Measurements from ENCODE around the gene NTN1.
A peak's percentile ranks its signal among the peaks of the same experiment; 100 is the strongest.

NTN1 gene

DNA sequence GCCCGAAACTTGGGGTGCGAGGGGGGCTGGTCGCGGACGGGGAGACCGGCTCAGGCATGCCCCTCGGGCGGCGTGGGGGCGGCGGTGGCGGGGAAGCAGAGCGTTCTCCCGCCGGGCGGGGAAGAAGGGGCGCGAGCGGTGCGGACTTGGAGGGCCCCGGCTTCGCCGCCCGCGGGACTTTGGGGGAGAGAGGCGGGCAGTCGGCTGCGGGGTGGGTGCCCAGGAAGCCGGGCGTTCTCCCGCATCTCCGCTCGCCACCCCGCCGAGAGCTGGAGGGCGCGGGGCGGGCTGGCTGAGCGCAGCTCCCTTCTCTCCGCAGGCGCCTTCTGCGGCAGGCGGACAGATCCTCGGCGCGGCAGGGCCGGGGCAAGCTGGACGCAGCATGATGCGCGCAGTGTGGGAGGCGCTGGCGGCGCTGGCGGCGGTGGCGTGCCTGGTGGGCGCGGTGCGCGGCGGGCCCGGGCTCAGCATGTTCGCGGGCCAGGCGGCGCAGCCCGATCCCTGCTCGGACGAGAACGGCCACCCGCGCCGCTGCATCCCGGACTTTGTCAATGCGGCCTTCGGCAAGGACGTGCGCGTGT, 772 bp downstream of the NTN1 start:
- Mint-ChIP-seq H3K4me3 (peak overlapping the region; percentile 83 to 84), H3K27ac (peak overlapping the region in 1 of 2 donors; percentile 38), H3K9me3 (no peaks in the 10 kb centered on the region), H3K27me3 (peaks cover 71% of the 10 kb centered on the region), H3K4me1 (peaks cover 9% of the 10 kb centered on the region)
- ATAC-seq (peak; percentile 27), DNase-seq (peak in 1 of 2 donors; percentile 21)

- DNase-seq (peak in 1 of 2 donors; percentile 23), ATAC-seq (no peak)
- H3K27ac Mint-ChIP-seq, result peak overlapping the region in 1 of 2 donors; percentile 38
- peaks cover 78% of the 10 kb centered on the region for H3K27me3 Mint-ChIP-seq
- H3K4me3 Mint-ChIP-seq, result peak overlapping the region; percentile 79 to 81
- peaks cover 9% of the 10 kb centered on the region for H3K4me1 Mint-ChIP-seq
- no peaks in the 10 kb centered on the region for H3K9me3 Mint-ChIP-seq
Observed at GRCh38 chr17:9022573-9023391, 1.5 kb downstream of the NTN1 start.

GRCh38 chr17:9023392-9024218, 2.3 kb downstream of the NTN1 start:
- no peak for ATAC-seq
- Mint-ChIP-seq H3K4me1 (peaks cover 9% of the 10 kb centered on the region), H3K4me3 (peak overlapping the region in 1 of 2 donors; percentile 37), H3K27ac (peak overlapping the region in 1 of 2 donors; percentile 71), H3K9me3 (no peaks in the 10 kb centered on the region), H3K27me3 (peaks cover 86% of the 10 kb centered on the region)
- no peak for DNase-seq

DNA sequence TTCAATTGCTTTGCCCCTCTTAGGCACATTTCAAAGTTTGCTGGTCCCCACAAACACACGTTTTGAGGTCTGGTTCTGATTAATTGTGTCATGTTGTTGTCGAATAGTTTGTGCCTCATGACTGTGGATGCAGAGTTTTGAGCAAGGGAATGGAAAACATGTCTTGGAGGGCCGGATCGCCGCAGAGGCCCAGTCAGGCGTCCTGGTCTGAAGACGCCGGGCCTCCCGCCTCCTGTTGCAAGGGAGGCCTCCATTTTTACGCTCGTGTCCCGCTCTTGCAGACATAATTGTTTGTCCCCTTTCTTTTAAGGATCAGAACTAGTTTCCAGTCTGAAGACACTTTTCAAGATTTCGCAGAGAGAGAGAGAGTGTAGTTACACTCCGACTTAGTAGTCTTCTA, 3.2 kb downstream of the NTN1 start:
- peaks cover 87% of the 10 kb centered on the region for H3K27me3 Mint-ChIP-seq
- no peaks in the 10 kb centered on the region for H3K9me3 Mint-ChIP-seq
- DNase-seq (no peak), ATAC-seq (no peak)
- H3K27ac Mint-ChIP-seq, result no peak overlapping the region
- peaks cover 9% of the 10 kb centered on the region for H3K4me1 Mint-ChIP-seq
- H3K4me3 Mint-ChIP-seq, result no peak overlapping the region

- Mint-ChIP-seq H3K27me3 (peaks cover 82% of the 10 kb centered on the region), H3K4me3 (no peak overlapping the region), H3K4me1 (peaks cover 9% of the 10 kb centered on the region), H3K27ac (no peak overlapping the region), H3K9me3 (no peaks in the 10 kb centered on the region)
- ATAC-seq (no peak), DNase-seq (no peak)
Observed at GRCh38 chr17:9026741-9027140, 5.4 kb downstream of the NTN1 start.

DNA sequence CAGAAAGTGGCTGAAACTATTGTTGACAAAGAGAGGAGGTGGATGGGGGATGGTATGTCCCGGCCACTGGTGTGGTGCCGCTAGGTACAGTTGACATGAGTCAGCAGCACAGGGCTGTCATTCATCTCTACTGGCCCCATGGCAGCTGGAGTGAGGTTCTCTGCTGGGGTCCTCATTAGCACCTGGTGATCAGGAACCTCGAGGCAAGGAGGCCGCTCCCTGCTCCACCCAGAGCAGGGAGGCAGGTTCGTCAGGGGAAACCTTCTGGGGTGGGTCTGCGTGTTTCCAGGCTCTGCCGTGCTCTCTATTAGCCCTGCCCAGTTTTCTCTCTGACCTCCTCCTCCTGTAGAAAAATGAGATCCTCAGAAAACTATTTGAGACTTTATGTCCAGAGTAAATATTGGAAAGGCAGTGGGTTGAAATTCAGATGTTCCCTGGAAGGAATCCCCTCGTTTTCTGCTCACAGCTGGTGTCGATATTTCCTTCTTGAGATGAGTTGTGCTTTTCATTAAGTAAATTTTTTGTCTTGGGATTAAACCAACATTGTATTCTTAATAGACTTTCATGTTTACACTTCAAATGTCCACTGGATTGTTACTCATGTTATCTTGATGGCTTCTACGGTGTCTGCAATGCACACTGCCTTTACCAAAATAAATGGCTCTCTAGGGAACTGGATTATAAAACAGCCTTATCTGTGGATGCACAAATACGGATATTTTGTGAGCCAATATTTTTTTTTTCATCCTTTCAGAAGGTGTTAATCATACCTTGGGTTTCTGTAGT, 7.1 kb downstream of the NTN1 start:
- H3K27ac Mint-ChIP-seq, result no peak overlapping the region
- H3K4me1 Mint-ChIP-seq, result no peaks in the 10 kb centered on the region
- peaks cover 78% of the 10 kb centered on the region for H3K27me3 Mint-ChIP-seq
- no peak for ATAC-seq
- no peaks in the 10 kb centered on the region for H3K9me3 Mint-ChIP-seq
- DNase-seq, result no peak
- no peak overlapping the region for H3K4me3 Mint-ChIP-seq

- Mint-ChIP-seq H3K27me3 (peaks cover 71% of the 10 kb centered on the region), H3K4me1 (no peaks in the 10 kb centered on the region), H3K9me3 (no peaks in the 10 kb centered on the region), H3K4me3 (no peak overlapping the region), H3K27ac (no peak overlapping the region)
- DNase-seq (no peak), ATAC-seq (no peak)
Observed at GRCh38 chr17:9028988-9029570, 7.8 kb downstream of the NTN1 start.

GRCh38 chr17:9032151-9032550, 10.8 kb downstream of the NTN1 start:
- no peaks in the 10 kb centered on the region for H3K4me1 Mint-ChIP-seq
- peak overlapping the region in 1 of 2 donors; percentile 67 for H3K27ac Mint-ChIP-seq
- H3K27me3 Mint-ChIP-seq, result peaks cover 40% of the 10 kb centered on the region
- H3K9me3 Mint-ChIP-seq, result no peaks in the 10 kb centered on the region
- DNase-seq (no peak), ATAC-seq (no peak)
- no peak overlapping the region for H3K4me3 Mint-ChIP-seq

DNA sequence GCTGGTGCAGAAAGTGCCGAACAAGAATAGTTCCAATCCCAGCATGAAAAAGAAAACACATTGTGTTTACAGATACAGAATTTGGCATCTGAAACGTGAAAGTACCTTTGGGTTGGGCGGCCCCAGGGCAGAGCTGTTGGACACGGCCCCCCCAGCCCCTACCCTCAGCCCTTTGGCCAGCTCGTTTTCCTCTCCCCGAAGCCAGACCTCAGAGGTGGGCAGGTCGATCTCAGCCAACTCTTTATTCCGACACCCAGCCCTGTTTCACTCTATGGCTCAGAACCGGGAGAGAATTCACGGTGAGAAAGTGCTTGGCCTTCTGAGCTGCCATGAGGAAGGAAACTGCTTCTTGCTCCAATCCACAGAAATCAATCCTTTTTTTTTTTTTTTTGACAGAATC, 11.3 kb downstream of the NTN1 start:
- no peak overlapping the region for H3K27ac Mint-ChIP-seq
- ATAC-seq, result no peak
- peaks cover 36% of the 10 kb centered on the region for H3K27me3 Mint-ChIP-seq
- no peak overlapping the region for H3K4me3 Mint-ChIP-seq
- H3K9me3 Mint-ChIP-seq, result no peaks in the 10 kb centered on the region
- H3K4me1 Mint-ChIP-seq, result no peaks in the 10 kb centered on the region
- DNase-seq, result no peak

GRCh38 chr17:9035249-9035648, 13.9 kb downstream of the NTN1 start:
- Mint-ChIP-seq H3K27me3 (peaks cover 12% of the 10 kb centered on the region), H3K4me3 (no peak overlapping the region), H3K9me3 (peaks cover 0 to 5% of the 10 kb centered on the region in 2 donors), H3K4me1 (no peaks in the 10 kb centered on the region), H3K27ac (no peak overlapping the region)
- ATAC-seq (no peak), DNase-seq (no peak)

DNA sequence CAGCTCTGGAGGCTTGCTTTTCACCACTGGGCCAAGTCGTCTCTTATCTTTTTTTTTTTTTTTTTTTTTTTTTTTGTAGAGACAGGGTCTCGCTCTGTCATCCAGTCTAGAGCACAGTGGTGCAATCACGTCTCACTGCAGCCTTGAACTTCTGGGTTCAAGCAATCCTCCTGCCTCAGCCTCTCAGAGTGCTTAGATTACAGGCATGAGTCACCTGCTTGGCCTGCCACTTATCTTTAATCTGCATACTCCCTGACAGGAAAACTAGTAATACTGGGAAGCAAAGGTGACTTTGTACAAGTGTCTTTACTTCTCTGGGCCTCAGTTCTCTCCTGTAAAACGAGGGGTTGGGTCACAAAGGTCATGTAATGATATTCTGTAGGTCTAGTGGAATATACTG, 15.0 kb downstream of the NTN1 start:
- Mint-ChIP-seq H3K4me3 (no peak overlapping the region), H3K27ac (no peak overlapping the region), H3K9me3 (peaks cover 7 to 8% of the 10 kb centered on the region in 2 donors), H3K27me3 (peaks cover 8% of the 10 kb centered on the region), H3K4me1 (no peaks in the 10 kb centered on the region)
- DNase-seq (no peak), ATAC-seq (no peak)

DNA sequence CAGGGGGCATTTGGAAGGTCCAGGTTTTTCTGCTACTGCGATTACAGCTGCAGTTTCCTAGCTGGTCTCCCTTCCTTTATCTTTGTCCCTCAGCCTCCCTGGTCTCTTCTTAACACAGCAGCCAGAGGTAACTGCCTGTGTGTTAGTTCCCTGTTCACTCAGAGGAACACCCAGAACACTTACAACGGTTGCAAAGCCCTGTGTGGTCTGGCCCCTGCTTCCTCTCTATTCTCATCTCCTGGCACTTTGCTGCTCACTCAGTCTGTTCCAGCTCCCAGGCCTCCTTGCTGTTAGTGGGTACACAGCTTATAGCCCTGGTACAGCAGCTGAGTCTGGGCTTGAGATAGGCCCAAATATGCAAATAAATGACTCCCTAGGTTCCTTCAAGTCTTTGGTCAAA, 16.4 kb downstream of the NTN1 start:
- Mint-ChIP-seq H3K27ac (no peak overlapping the region), H3K27me3 (no peaks in the 10 kb centered on the region), H3K9me3 (peaks cover 7 to 10% of the 10 kb centered on the region in 2 donors), H3K4me3 (no peak overlapping the region), H3K4me1 (no peaks in the 10 kb centered on the region)
- no peak for DNase-seq
- ATAC-seq, result no peak

GRCh38 chr17:9038380-9038779, 17.1 kb downstream of the NTN1 start:
- Mint-ChIP-seq H3K9me3 (peaks cover 7 to 10% of the 10 kb centered on the region in 2 donors), H3K4me3 (no peak overlapping the region), H3K27me3 (peaks cover 1% of the 10 kb centered on the region), H3K4me1 (no peaks in the 10 kb centered on the region), H3K27ac (no peak overlapping the region)
- ATAC-seq (no peak), DNase-seq (no peak)

DNA sequence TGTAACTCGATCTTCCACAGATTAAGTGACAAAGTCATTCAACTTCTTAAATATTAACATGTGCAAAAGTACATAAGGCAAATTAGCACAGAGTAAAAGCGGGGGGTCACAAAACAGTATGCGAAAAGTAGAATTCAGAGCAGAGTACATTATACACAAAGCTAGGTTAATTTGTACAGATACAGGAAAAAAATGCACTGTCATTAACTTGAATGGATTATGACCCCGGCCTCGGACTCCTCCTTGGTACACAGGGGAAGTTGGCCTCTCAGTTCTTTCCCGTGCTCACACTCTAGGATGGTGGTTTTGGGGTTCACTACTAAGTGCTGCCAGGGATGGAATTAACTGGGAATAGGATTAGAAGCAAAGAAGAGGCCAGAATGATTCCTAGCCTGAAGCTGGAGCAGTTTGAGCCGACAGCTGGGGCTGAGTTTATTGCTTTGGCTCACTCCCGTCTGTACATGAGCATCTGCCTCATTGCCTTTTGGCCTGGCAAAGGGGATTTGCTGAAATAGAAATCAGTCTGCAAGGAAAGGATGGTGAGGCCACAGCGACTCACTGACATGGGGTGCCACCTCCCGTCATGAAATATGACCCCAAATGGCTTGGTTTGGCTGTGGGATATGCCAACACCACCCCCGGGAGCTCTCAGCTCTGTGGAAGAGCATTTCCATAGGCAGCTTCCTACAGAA, 23.6 kb downstream of the NTN1 start:
- Mint-ChIP-seq H3K4me3 (no peak overlapping the region), H3K27me3 (peaks cover 32% of the 10 kb centered on the region), H3K4me1 (no peaks in the 10 kb centered on the region), H3K9me3 (peaks cover 4 to 7% of the 10 kb centered on the region in 2 donors), H3K27ac (no peak overlapping the region)
- ATAC-seq (no peak), DNase-seq (no peak)
